ENCODE measurements around the gene RHBDL2. TPM values are rescaled to one million over a fixed set of nuclear protein-coding genes. Genes with fewer than 3 reads are reported as not detected.
A peak's percentile ranks its signal among the peaks of the same experiment; 100 is the strongest.

RHBDL2 gene
- total and polyA plus RNA-seq, 10 of the 15 experiments (the other 5 are each of a cell fraction or from before 2014, with no cell fraction given), result 0.05 TPM; not detected in 9

DNA sequence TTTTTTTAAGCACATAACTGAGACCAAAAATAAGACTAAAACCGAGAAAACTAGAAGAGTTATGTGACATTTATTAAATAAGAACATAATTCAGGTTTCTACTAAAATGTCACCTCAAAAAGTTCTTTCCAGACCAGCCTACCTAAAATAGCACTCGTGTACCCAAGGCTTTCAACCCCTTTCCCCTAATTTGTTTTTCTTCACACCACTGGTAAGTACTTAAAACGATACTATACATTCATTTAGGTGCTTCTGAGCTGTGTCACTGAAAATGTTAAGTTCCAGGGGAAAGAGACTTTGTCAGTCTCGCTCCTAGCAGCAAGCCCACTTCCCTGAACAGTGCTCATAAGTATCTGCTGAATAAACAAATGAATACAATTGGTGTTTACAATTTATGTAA is 88.8 kb downstream of the RHBDL2 start (continued):
- TF ChIP-seq, protein P1, sequence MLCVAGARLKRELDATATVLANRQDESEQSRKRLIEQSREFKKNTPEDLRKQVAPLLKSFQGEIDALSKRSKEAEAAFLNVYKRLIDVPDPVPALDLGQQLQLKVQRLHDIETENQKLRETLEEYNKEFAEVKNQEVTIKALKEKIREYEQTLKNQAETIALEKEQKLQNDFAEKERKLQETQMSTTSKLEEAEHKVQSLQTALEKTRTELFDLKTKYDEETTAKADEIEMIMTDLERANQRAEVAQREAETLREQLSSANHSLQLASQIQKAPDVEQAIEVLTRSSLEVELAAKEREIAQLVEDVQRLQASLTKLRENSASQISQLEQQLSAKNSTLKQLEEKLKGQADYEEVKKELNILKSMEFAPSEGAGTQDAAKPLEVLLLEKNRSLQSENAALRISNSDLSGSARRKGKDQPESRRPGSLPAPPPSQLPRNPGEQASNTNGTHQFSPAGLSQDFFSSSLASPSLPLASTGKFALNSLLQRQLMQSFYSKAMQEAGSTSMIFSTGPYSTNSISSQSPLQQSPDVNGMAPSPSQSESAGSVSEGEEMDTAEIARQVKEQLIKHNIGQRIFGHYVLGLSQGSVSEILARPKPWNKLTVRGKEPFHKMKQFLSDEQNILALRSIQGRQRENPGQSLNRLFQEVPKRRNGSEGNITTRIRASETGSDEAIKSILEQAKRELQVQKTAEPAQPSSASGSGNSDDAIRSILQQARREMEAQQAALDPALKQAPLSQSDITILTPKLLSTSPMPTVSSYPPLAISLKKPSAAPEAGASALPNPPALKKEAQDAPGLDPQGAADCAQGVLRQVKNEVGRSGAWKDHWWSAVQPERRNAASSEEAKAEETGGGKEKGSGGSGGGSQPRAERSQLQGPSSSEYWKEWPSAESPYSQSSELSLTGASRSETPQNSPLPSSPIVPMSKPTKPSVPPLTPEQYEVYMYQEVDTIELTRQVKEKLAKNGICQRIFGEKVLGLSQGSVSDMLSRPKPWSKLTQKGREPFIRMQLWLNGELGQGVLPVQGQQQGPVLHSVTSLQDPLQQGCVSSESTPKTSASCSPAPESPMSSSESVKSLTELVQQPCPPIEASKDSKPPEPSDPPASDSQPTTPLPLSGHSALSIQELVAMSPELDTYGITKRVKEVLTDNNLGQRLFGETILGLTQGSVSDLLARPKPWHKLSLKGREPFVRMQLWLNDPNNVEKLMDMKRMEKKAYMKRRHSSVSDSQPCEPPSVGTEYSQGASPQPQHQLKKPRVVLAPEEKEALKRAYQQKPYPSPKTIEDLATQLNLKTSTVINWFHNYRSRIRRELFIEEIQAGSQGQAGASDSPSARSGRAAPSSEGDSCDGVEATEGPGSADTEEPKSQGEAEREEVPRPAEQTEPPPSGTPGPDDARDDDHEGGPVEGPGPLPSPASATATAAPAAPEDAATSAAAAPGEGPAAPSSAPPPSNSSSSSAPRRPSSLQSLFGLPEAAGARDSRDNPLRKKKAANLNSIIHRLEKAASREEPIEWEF (IDR thresholded peaks at IDR 0.05; ENCODE audit: insufficient replicate concordance, low read depth, low read length), result no peak
- TF ChIP-seq, protein P2, sequence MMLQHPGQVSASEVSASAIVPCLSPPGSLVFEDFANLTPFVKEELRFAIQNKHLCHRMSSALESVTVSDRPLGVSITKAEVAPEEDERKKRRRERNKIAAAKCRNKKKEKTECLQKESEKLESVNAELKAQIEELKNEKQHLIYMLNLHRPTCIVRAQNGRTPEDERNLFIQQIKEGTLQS (IDR thresholded peaks at IDR 0.05; ENCODE audit: borderline replicate concordance, extremely low read depth, low read depth, low read length), result no peak
- TF ChIP-seq SPI1 (IDR thresholded peaks at IDR 0.05; ENCODE audit: borderline replicate concordance, insufficient read depth, low read depth, low read length) (no peak), MTA2 (IDR thresholded peaks at IDR 0.05; ENCODE audit: low read depth) (peak; percentile 53; the same call in 1 of the 2 replicates), RELB (IDR thresholded peaks at IDR 0.05; ENCODE audit: low read depth) (0 out of 2 replicates have a peak, but pooled peaks have one; percentile 30), ATF7 (IDR thresholded peaks at IDR 0.05; ENCODE audit: low read depth) (0 out of 2 replicates have a peak, but pooled peaks have one; percentile 11), NFXL1 (IDR thresholded peaks at IDR 0.05; ENCODE audit: borderline replicate concordance) (no peak), KDM1A (IDR thresholded peaks at IDR 0.05; ENCODE audit: borderline replicate concordance) (no peak), IRF4 (IDR thresholded peaks at IDR 0.05; ENCODE audit: low read depth, low read length) (peak; percentile 82), JUNB (IDR thresholded peaks at IDR 0.05) (peak; percentile 88), RAD51 (IDR thresholded peaks at IDR 0.05) (no peak), RUNX3 (IDR thresholded peaks at IDR 0.05; ENCODE audit: low read length) (peak; percentile 55), ZBTB11 (CRISPR knock-in tag; IDR thresholded peaks at IDR 0.05) (no peak), POU2F2 (IDR thresholded peaks at IDR 0.05; ENCODE audit: borderline replicate concordance, low read depth, low read length) (no peak), MEF2B (IDR thresholded peaks at IDR 0.05; ENCODE audit: partially characterized antibody, poor library complexity, severe bottlenecking) (peak; percentile 71), JUND (IDR thresholded peaks at IDR 0.05; ENCODE audit: low read depth, low read length) (no peak)
